ENCODE data around the gene ATP5F1C. TPM values are rescaled to one million over a fixed set of nuclear protein-coding genes. Genes with fewer than 3 reads are reported as not detected.

ATP5F1C gene
- total RNA-seq, 1 experiment from 2014 or later: 280 TPM

GRCh38 chr10:7829289-7829834 lies 41.4 kb downstream of the ATP5F1C start:
- H4K5ac ChIP-seq (ENCODE audit: insufficient read length, low read depth, low read length): no peak overlapping the region
- no peak overlapping the region for H2BK20ac ChIP-seq (ENCODE audit: low read depth, low read length, poor library complexity, severe bottlenecking)
- peaks cover 3 to 25% (median 20%) of the 10 kb centered on the region in 3 experiments; a peak in 6 of 7 replicates for H3K36me3 Mint-ChIP-seq (ENCODE audit: insufficient read depth in 1 of 3, low read depth in 3 of 3)
- H3K4me1 ChIP-seq (ENCODE audit: insufficient read depth, low read length): peaks cover 2% of the 10 kb centered on the region; the same call in 1 of the 2 replicates
- H3K23me2 ChIP-seq (ENCODE audit: insufficient read length, low read depth, low read length, poor library complexity, severe bottlenecking): no peaks in the 10 kb centered on the region
- no peak overlapping the region for H3K4me3 Mint-ChIP-seq
- H3K9me3 Mint-ChIP-seq: no peaks in the 10 kb centered on the region
- H4K91ac ChIP-seq (ENCODE audit: insufficient read length, low read depth, low read length): no peak overlapping the region
- no peak overlapping the region for H2BK5ac ChIP-seq (ENCODE audit: insufficient read length, low read length)
- no peaks in the 10 kb centered on the region for H3K27me3 Mint-ChIP-seq (ENCODE audit: low read depth)
- no peaks in the 10 kb centered on the region; the same call in 1 of the 2 replicates for H3K79me2 ChIP-seq (ENCODE audit: insufficient read depth, low read length)
- H3K4ac ChIP-seq (ENCODE audit: low read depth, low read length): no peak overlapping the region
- WGBS (ENCODE audit: extremely low coverage, insufficient read length, low lambda C conversion rate): no CpG with 5 or more reads among the region's 10 CpGs
- no peak overlapping the region for H2BK120ac ChIP-seq (ENCODE audit: low read depth, low read length, poor library complexity, severe bottlenecking)
- H3K27ac ChIP-seq (ENCODE audit: insufficient read length, low read depth, low read length): no peak overlapping the region
- no peak overlapping the region for H4K8ac ChIP-seq (replicated peaks; ENCODE audit: insufficient read length, low read depth, low read length)
- no peaks in the 10 kb centered on the region for H4K20me1 ChIP-seq (ENCODE audit: control insufficient read depth, insufficient read depth, insufficient read length)
- TF ChIP-seq, protein P1, sequence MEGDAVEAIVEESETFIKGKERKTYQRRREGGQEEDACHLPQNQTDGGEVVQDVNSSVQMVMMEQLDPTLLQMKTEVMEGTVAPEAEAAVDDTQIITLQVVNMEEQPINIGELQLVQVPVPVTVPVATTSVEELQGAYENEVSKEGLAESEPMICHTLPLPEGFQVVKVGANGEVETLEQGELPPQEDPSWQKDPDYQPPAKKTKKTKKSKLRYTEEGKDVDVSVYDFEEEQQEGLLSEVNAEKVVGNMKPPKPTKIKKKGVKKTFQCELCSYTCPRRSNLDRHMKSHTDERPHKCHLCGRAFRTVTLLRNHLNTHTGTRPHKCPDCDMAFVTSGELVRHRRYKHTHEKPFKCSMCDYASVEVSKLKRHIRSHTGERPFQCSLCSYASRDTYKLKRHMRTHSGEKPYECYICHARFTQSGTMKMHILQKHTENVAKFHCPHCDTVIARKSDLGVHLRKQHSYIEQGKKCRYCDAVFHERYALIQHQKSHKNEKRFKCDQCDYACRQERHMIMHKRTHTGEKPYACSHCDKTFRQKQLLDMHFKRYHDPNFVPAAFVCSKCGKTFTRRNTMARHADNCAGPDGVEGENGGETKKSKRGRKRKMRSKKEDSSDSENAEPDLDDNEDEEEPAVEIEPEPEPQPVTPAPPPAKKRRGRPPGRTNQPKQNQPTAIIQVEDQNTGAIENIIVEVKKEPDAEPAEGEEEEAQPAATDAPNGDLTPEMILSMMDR (conservative IDR thresholded peaks at IDR 0.05): no peak
- no peak overlapping the region for H3K23ac ChIP-seq (ENCODE audit: insufficient read length, low read depth, low read length)
- H2AK5ac ChIP-seq (ENCODE audit: insufficient read length, low read length): no peak overlapping the region
- H3K27me3 ChIP-seq (ENCODE audit: insufficient read depth, low read length): no peaks in the 10 kb centered on the region
- H3K14ac ChIP-seq (ENCODE audit: insufficient read depth, low read length): no peak overlapping the region
- H3K56ac ChIP-seq (ENCODE audit: insufficient read length, low read depth, low read length): no peak overlapping the region
- H3T11ph ChIP-seq (ENCODE audit: low read length): no peak overlapping the region
- H3K9ac ChIP-seq (ENCODE audit: extremely low read depth, insufficient read length, low read length): no peak overlapping the region
- 0 out of 7 replicates have a peak overlapping the region, but pooled peaks of 1 of the 3 experiments have one; percentile 12 for H3K27ac Mint-ChIP-seq
- H3K79me1 ChIP-seq (ENCODE audit: insufficient read depth, low read depth, low read length, poor library complexity, severe bottlenecking): no peaks in the 10 kb centered on the region
- H3K4me1 Mint-ChIP-seq: peaks cover 8% of the 10 kb centered on the region in 2 experiments
- no peak overlapping the region for H3K18ac ChIP-seq (ENCODE audit: insufficient read length, low read depth, low read length)
- no peak for DNase-seq
- no peak overlapping the region for H2AFZ ChIP-seq (ENCODE audit: low read length)
- H2BK12ac ChIP-seq (ENCODE audit: insufficient read length, low read depth, low read length): no peak overlapping the region
- no peak overlapping the region for H3K4me2 ChIP-seq (ENCODE audit: insufficient read depth, insufficient read length, low read length)
- H3K9me3 ChIP-seq (ENCODE audit: control insufficient read depth, low read depth, low read length): no peaks in the 10 kb centered on the region
- no peak overlapping the region for H2BK15ac ChIP-seq (ENCODE audit: low read depth, low read length)

Data from H9 (cell line).